GM18502 (cell line): ENCODE data around the gene CDK3.
A peak's percentile ranks its signal among the peaks of the same experiment; 100 is the strongest.

Experiments used
- ATAC-seq: cut with Tn5 transposase; IDR thresholded peaks from one replicate; pipeline ENCODE4 v1.9.1; 2021; ENCODE audit warnings: mild to moderate bottlenecking; ENCODE audit not compliant: unreplicated experiment, poor library complexity

The CDK3 gene

GRCh38 chr17:76013377-76013932, 12.8 kb downstream of the CDK3 start:
- ATAC-seq: no peak

DNA sequence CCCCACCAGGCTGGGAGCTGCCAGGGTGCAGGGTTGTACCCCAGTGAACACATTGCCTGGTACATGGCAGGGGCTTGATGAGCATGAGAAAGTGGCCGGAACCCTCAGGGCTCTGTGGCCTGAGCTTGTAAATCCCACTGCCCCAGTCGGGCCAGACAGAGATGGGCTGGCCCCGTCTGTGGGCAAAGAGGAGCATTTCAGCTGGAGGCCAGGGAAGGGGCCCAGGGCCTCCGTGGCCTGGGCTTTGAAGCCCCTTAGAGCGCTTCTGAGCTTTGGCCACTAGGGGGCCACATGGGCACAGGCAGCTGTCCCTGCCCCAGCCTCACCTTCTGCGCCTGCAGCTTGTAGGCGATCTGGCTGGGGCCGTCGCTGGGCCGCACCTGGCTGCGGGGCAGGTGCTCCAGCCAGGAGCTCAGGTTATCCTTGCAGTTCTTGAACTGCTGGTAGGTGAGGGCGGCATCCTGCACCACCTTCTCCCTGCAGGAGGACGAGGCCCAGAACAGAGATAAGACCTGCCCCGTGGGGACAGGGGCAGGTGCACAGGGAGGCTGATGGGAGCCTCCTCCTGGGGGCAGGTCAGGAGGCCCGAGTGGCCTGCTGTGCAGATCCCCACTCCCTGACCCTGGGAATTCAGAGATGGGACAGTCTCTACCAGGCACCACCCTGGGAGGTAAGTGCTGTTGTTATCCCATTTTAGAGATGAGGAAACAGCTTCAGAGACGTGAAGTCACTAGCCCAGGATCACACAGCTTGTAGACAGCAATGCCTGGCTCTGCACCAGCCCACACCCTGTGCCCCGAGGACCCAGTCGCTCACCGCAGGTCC, 13.7 kb downstream of the CDK3 start:
- ATAC-seq: peak; percentile 57

GRCh38 chr17:76014925-76015261, 14.2 kb downstream of the CDK3 start:
- no peak for ATAC-seq

GRCh38 chr17:76017481-76018339, 17.1 kb downstream of the CDK3 start:
- no peak for ATAC-seq

DNA sequence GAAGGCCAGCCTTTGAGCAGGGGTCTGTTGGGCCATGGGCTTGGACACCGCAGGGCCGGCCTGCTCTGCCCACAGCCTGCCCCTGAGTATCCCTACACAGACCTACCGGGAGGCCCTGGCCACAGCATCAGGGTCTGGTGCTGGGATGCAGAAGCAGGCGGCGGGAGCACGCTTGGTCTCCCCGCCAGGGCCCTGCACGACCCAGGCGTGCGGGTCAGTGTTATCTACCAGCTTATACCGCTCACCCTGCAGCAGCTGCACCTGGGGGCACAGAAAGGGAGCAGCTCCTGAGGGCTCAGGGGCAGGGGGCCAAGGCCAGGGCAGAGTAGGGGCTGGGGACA, 17.7 kb downstream of the CDK3 start:
- no peak for ATAC-seq

DNA sequence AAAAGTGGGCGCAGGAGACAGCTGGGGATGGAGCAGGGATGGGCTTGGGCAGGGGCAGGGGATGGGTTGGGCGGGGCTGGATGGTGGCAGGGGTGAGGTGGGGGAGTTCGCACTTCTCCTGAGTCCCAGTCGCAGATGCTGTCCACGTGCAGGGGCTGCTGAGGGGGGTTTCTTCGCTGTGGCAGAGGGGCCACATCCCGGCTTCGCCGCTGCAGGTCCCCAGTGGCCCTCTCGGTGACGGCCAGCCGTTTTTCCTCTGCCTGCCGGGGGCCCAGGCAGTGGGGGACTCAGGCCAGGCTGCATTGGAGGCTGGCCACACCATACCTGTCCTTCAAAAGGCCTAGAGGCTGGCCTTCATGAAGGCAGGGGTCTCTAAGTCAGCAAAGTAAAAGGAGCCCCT, 18.1 kb downstream of the CDK3 start:
- ATAC-seq: no peak

DNA sequence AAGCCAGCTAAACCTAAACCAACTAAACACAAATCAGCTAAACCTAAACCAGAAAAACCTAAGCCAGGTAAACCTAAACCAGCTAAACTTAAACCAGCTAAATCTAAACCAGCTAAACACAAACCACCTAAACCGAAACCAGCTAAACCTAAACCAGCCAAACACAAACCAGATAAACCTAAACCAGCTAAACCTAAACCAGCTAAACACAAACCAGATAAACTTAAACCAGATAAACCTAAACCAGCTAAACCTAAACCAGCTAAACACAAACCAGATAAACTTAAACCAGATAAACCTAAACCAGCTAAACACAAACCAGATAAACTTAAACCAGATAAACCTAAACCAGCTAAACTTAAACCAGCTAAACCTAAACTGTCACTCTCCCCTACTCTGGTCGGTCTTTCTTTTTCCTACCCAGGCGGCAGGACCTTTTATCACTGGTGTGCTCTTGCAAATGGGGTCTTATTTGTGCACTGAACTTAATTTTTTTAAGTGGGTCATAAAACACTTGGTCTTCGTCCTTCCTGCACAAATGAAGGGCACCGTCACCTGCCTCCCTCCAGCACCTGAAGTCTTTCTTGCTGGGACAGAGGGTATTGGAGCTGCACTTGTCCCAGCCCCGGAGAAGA, 19.3 kb downstream of the CDK3 start:
- no peak for ATAC-seq

- no peak for ATAC-seq
Observed at GRCh38 chr17:76022285-76022684, 21.6 kb downstream of the CDK3 start.

DNA sequence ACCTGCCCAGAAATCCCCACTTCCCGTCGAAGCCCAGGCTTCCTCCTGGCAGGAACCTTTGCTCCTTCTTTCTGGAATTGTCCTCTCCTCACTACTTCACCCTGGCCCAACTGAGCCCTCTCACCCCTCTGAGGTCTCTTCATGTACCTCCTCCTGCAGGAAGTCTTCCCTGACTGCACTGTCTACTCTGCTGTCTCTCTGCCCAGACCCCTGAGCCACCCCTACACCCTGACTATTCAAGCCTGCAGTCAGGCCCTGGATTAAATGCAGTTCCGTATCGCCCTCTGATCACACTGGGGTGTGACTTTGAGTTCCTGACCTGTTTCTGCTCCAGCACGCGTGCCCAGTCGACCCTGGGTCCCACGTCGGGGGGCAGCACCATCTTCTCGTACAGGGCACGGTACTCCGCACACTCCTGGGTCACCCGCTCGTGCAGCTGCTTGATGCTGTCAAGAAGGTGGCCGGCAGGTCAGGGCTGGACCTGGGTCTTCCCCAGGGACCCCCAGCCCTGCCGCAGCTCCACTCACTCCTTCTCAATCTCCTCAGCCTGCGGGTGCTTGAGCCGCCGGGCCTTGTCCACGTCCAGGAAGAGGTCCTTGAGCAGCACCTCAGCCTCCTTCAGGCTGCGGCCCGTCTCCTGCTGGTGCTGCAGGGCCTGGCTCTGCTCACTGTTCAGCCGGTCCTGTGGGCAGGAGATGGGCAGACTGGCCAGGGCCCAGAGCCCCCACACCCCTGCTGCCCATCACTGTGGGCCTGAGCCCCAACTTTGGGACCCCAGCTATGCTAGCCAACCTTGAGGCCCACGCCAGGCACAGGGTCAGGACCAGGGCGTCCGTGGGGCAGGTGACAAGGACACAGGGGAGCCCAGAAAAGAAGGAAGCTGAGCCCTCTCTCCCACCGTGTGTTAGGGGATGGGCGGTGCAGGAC, 22.6 kb downstream of the CDK3 start:
- ATAC-seq: no peak

- ATAC-seq: no peak
Observed at GRCh38 chr17:76023900-76024237, 23.2 kb downstream of the CDK3 start.

- no peak for ATAC-seq
Observed at GRCh38 chr17:76024353-76024752, 23.7 kb downstream of the CDK3 start.

DNA sequence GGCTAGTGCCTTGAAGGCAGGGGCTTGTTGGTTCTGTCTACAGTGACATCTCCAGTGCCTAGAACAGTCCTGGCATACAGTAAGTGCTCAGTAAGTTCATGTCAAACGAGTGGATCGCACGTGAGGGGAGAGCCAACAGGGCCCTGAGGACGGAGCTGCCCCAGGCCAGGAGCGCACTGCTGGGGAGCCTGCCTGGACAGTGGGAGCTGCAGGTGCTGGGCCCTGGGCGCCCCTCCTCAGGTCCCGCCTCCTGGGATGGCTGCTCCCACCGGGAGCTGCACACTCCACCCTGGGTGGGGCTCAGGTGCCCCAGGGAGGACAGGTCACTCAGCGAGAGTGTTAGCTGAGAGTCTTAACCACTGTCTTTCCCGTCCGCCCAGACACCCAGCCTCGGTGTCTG, 24.6 kb downstream of the CDK3 start:
- no peak for ATAC-seq

DNA sequence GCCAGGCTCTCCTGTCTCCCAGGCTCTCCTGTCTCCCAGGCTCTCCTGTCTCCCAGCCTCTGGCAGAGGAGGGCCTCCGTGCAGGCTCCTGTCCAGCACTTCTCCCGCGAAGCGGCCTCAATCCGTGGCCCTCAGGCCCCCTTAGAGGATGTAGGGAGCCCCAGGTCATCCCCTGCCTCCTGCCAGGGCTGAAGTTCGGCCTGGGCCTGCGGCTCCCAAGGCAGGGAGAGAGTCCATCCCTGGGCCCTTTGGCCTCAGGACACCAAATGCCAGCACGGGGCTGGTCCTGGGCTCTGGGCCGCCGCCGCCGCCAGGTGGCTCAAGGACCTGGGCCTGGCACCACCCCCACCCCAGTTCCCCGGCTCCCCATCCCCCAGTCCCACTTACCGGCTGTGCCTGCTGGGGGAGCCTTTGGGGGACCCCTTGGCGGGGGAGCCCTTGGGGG, 26.1 kb downstream of the CDK3 start:
- ATAC-seq: no peak

GRCh38 chr17:76027159-76027839, 26.6 kb downstream of the CDK3 start, which contains the start of gene EVPL:
Gene EVPL, minus strand, starts transcription at chr17:76027306. Its CDS starts 108 bp downstream, at chr17:76027198.
- no peak for ATAC-seq

DNA sequence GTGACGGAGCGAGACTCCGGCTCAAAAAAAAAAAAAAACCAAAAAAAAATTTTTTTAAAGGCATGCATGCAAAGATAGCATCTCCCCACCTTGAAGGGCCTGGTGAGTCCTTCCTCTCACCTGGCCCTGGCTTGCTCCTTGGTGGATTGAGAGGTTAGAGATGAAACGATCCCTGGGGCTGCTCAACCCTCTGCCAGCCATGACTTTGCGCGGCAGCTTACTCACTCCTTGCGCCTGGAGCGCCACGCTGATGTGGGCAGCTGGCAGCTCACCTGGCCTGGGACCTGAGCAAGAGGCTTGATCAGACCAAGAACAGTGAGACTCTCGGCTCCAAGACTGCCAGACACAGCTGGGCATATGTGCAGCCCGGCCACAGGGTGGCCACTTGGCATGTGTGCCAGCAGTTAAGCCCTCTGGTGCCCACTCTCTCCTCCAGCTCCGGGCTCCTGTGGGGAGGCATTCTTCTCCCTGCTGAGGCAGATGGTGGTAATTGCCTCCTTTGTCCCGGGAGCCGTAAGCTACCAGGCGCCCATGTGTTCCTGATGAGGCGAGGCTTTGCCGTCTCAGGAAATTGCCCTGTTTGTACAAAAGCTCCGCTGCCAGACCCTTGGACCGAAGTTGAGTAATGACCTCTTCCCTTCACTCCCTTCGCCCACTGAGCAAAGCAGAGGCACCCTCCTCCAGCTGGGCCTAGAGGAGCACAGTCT, 31.6 kb downstream of the CDK3 start:
- no peak for ATAC-seq

DNA sequence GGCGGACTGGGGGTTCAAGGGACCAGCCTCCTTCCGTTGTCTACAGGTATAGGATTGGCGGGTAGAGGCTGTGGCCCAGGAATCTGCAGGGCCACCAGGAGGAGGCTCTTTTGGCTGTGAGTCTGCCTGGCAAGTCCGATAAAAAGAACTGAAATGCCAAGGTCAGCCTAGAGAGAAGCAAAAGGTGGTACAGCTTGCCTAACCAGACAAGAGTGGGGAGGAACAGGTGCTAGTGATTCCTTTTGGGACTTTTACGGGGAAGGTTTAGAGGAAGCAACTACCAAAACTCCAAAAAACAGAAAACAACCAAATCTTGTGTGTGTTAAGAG, 32.1 kb downstream of the CDK3 start:
- ATAC-seq: no peak

DNA sequence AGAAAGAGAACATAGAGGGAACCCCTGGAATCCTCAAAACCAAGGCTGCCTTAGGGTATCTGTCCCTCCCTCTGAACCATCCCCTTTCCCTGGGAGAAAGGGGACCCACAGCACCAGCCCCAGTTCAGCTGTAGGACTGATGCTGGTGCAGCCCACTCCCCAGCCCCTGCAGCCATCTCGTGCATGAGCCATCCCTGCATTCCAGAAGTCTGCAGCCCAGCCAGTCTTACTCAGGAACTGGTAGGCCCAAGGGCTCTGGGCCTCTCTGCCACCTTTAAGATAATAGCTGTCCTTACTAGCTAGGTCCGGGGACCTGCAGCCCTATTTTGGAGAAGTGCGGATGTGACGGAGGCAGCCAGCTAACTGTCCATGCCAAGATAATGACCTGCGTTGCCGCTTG, 32.5 kb downstream of the CDK3 start:
- ATAC-seq: no peak

DNA sequence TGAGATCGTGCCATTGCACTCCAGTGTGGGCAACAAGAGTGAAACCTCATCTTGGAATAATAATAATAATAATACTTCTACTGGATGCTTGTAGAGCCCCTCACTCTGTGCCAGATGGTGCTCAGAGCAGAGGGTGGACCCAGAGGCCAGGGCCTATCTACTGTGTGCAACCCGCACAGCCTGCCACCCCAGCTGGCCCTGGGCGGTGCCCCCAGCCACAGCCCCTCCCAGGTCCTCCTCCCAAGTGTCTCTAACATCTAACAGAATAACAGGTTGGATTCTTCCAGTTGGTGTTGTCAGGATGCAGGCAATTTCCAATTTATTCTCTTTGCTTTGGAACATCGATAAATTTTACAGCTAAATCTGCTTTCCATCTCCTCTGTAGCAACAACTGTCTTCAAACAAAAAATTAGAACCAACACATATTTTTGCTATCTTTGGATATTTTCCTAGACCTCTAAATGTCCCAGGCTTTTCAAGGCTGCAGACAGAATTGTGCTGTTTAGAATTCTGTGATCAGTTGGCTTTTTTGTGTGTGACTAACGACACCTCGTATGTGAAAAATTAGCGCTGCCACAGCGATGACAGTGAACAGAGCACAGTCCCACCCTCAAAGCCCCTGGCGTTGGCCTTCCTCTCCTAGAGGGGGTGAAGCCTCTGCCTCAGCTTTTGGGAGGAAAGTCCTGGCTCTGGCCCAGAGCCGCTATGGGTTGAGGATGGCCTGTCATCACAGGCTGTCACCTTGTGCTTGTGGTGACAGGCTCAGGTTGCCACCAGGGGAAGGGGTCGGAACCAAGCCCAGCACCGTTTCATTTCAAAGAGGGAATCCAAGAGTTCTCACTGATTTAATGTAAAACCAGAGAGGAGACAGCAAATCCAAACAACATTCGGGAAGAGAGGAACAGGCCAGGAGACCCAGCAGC, 34.0 kb downstream of the CDK3 start:
- ATAC-seq: no peak
